OCI-LY7 (cell line): ENCODE measurements around the gene MFSD6. TPM values are rescaled to one million over a fixed set of nuclear protein-coding genes. Genes with fewer than 3 reads are reported as not detected.

Experiments used
- BruUV-seq: library from RNA; stranded (reverse); fragments of 400-500 nt; replicated peaks from 2 replicates; lab custom pipeline; 2021; lab: Mats Ljungman, UMichigan
- CTCF ChIA-PET: fragments of 300-600 bp; sonication (Branson Sonifier 250); formaldehyde crosslinking; loops from one replicate; lab custom pipeline; 2022; ENCODE audit warnings: antibody characterized with exemption; ENCODE audit not compliant: unreplicated experiment; lab: Charles Lee
- POLR2A ChIA-PET: fragments of 300-600 bp; sonication (Branson Sonifier 250); formaldehyde crosslinking; loops from one replicate; lab custom pipeline; 2022; ENCODE audit warnings: antibody characterized with exemption; lab: Charles Lee
- DNase-seq: peaks from one replicate; pipeline ENCODE4 v3.0.0-alpha.2; 2015; ENCODE audit warnings: low spot score
- H2AFZ ChIP-seq: fragments of 200-600 bp; sonication (generic), shearing (Covaris generic); 2 replicates; pipeline ENCODE4 v1.6.1; 2014; ENCODE audit warnings: mild to moderate bottlenecking, antibody characterized with exemption, low read length, moderate library complexity
- H3K27ac ChIP-seq: fragments of 200-600 bp; sonication (generic); 2 replicates; pipeline ENCODE4 v1.5.1; 2014; ENCODE audit warnings: mixed run types, low read depth, mild to moderate bottlenecking, moderate library complexity, low read length, inconsistent platforms; ENCODE audit not compliant: poor library complexity, severe bottlenecking
- H3K36me3 ChIP-seq: fragments of 200-600 bp; sonication (generic); 2 replicates; pipeline ENCODE4 v1.6.1; 2014; ENCODE audit warnings: mild to moderate bottlenecking, antibody characterized with exemption, low read length, moderate library complexity, mixed read lengths; ENCODE audit not compliant: insufficient read depth
- H3K4me1 ChIP-seq: fragments of 200-600 bp; sonication (generic); 2 replicates; pipeline ENCODE4 v1.5.1; 2014; ENCODE audit warnings: mild to moderate bottlenecking, low read length; ENCODE audit not compliant: insufficient read depth, poor library complexity, severe bottlenecking
- H3K4me2 ChIP-seq: fragments of 200-600 bp; sonication (generic); 2 replicates; pipeline ENCODE4 v1.6.1; 2014; ENCODE audit warnings: mild to moderate bottlenecking, low read length
- H3K4me3 ChIP-seq: fragments of 200-600 bp; sonication (generic); 2 replicates; pipeline ENCODE4 v1.5.1; 2014; ENCODE audit warnings: mild to moderate bottlenecking, low read depth, low read length; ENCODE audit not compliant: poor library complexity, severe bottlenecking
- H3K79me2 ChIP-seq: fragments of 200-600 bp; sonication (generic); 2 replicates; pipeline ENCODE4 v1.6.1; 2016; ENCODE audit warnings: low read depth, mild to moderate bottlenecking, low read length, moderate library complexity, mixed read lengths; ENCODE audit not compliant: insufficient read depth
- H3K9me2 ChIP-seq: fragments of 200-600 bp; sonication (generic); 2 replicates; pipeline ENCODE4 v1.6.1; 2016; ENCODE audit warnings: mild to moderate bottlenecking, low read length, mixed read lengths; ENCODE audit not compliant: insufficient read depth
- H3K9me3 ChIP-seq: fragments of 200-600 bp; sonication (generic); 2 replicates; pipeline ENCODE4 v1.6.1; 2014; ENCODE audit warnings: mild to moderate bottlenecking, mixed run types, low read length, mixed read lengths
- H4K20me1 ChIP-seq: fragments of 200-600 bp; sonication (generic); 2 replicates; pipeline ENCODE4 v1.6.1; 2014; ENCODE audit warnings: mild to moderate bottlenecking, antibody characterized with exemption, low read length, moderate library complexity, mixed read lengths; ENCODE audit not compliant: insufficient read depth
- EZH2phosphoT487 ChIP-seq: fragments of 200-600 bp; sonication (generic); IDR thresholded peaks from 2 replicates; pipeline ENCODE4 v1.6.1; 2018; ENCODE audit warnings: low read depth, borderline replicate concordance, mild to moderate bottlenecking, mixed run types, antibody characterized with exemption, low read length, moderate library complexity, mixed read lengths
- intact Hi-C: fragments of 100-400 bp; cut with micrococcal nuclease; formaldehyde crosslinking; loops from one replicate; pipeline ENCODE4 v1.10.0; 2022; ENCODE audit not compliant: unreplicated experiment
- total RNA-seq, 2 experiments: library from RNA; depleted of rRNA in 1 of 2; stranded (reverse); fragments of >200 nt in 1 of 2; shearing (Covaris generic) in 1 of 2; gene quantifications; 2 replicates each; pipeline ENCODE4 v1.2.3, GENCODE V29; 2014 to 2022
- TF ChIP-seq, protein P1 (sequence below): fragments of 200-600 bp; sonication (generic); conservative IDR thresholded peaks from 2 replicates; pipeline ENCODE4 v1.5.1; 2014; ENCODE audit warnings: mild to moderate bottlenecking, antibody characterized with exemption, low read length, moderate library complexity, mixed read lengths

Gene MFSD6
- total RNA-seq, 2 experiments from 2014 or later, result 8.3 to 19.5 TPM

DNA sequence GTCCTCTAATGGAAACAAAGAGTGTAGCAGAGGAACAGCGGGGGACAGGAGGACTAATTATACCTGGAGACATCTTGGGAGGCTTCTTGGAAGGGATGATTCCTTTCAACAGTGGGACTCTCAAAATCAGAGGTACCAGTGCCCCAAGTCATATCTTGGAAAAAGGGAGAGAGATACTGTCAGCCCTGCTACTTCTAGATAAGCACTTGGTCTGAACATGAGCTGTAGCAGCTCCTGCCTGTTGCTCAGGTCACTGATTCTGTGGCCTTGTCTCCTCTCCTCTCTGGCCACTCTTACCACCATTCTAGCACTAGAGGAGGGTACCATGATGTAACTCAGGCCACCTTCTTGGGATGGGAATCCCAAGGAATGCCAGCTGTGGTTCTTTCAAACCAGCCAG, 54.5 kb downstream of the MFSD6 start:
- Histone ChIP-seq H3K4me3 (no peak overlapping the region), H3K27ac (no peak overlapping the region), H3K4me2 (no peak overlapping the region), H3K4me1 (peaks cover 39% of the 10 kb centered on the region), H3K79me2 (0 out of 2 replicates have a peak, but pooled peaks cover 8% of the 10 kb centered on the region), H3K36me3 (no peaks in the 10 kb centered on the region), H4K20me1 (no peaks in the 10 kb centered on the region), H3K9me3 (no peaks in the 10 kb centered on the region), H2AFZ (no peak overlapping the region), H3K9me2 (no peaks in the 10 kb centered on the region)
- POLR2A ChIA-PET, result interaction anchor here (1.8 kb wide), 1 partner anchor 71 kb away, joined by 4 read pairs; the partner anchor contains the start of gene NEMP2
- BruUV-seq, result no TSS peak
- intact Hi-C loops, result no loop called here
- no peak for DNase-seq
- CTCF ChIA-PET, result no interaction called here
- no peak for TF ChIP-seq EZH2phosphoT487
- TF ChIP-seq, protein P1, sequence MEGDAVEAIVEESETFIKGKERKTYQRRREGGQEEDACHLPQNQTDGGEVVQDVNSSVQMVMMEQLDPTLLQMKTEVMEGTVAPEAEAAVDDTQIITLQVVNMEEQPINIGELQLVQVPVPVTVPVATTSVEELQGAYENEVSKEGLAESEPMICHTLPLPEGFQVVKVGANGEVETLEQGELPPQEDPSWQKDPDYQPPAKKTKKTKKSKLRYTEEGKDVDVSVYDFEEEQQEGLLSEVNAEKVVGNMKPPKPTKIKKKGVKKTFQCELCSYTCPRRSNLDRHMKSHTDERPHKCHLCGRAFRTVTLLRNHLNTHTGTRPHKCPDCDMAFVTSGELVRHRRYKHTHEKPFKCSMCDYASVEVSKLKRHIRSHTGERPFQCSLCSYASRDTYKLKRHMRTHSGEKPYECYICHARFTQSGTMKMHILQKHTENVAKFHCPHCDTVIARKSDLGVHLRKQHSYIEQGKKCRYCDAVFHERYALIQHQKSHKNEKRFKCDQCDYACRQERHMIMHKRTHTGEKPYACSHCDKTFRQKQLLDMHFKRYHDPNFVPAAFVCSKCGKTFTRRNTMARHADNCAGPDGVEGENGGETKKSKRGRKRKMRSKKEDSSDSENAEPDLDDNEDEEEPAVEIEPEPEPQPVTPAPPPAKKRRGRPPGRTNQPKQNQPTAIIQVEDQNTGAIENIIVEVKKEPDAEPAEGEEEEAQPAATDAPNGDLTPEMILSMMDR, result no peak

DNA sequence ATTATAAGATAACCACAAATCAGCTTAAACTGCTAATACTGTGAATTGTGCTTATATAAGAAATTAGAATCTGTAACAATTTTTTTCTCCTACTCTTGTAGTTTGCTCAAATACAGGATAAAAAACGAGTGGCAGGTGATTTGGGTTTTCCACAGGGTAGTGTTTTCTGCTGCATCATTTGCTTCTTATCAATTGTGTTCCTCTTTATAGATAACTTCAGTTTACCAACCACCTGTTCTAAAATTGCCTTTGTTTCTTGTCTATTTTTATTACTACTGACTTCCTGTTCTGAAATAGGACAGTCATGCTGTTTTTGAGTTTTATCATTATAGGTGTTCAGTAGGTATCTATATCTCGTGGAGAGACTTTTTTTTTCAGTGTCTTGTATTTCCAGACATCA, 56.9 kb downstream of the MFSD6 start:
- Histone ChIP-seq H3K4me3 (peak overlapping the region; percentile 27), H3K36me3 (peaks cover 2% of the 10 kb centered on the region), H3K9me2 (no peaks in the 10 kb centered on the region), H3K4me2 (peak overlapping the region; percentile 72), H3K79me2 (peaks cover 12% of the 10 kb centered on the region; the same call in 1 of the 2 replicates), H3K27ac (peak overlapping the region; percentile 55), H2AFZ (0 out of 2 replicates have a peak overlapping the region, but pooled peaks have one; percentile 5), H3K9me3 (no peaks in the 10 kb centered on the region), H4K20me1 (no peaks in the 10 kb centered on the region), H3K4me1 (peaks cover 63% of the 10 kb centered on the region)
- intact Hi-C loops, result loop anchor here (5.0 kb wide), 1 partner anchor 67 kb away; the partner anchor contains the start of gene NEMP2
- BruUV-seq, result no TSS peak
- ChIA-PET POLR2A (interaction anchor here (0.7 kb wide), 1 partner anchor 196 kb away, joined by 3 read pairs; no protein-coding TSS in a partner anchor), CTCF (no interaction called here)
- TF ChIP-seq, protein P1, result no peak
- no peak for TF ChIP-seq EZH2phosphoT487
- DNase-seq, result peak; percentile 22

- Histone ChIP-seq H3K4me1 (peaks cover 68% of the 10 kb centered on the region), H3K9me2 (no peaks in the 10 kb centered on the region), H3K27ac (peak overlapping the region; percentile 65), H3K9me3 (no peaks in the 10 kb centered on the region), H3K79me2 (peaks cover 12% of the 10 kb centered on the region; the same call in 1 of the 2 replicates), H4K20me1 (no peaks in the 10 kb centered on the region), H3K4me3 (no peak overlapping the region), H3K36me3 (peaks cover 10% of the 10 kb centered on the region), H3K4me2 (peak overlapping the region; percentile 65), H2AFZ (no peak overlapping the region)
- no TSS peak for BruUV-seq
- CTCF ChIA-PET, result no interaction called here
- DNase-seq, result no peak
- POLR2A ChIA-PET, result interaction anchor here (0.6 to 2.1 kb wide), 5 partner anchors 7 to 57 kb away, joined by 3 to 5 read pairs (median 4); no protein-coding TSS in a partner anchor
- intact Hi-C loops, result loop anchor here (5.0 kb wide), 1 partner anchor 65 kb away; the partner anchor contains the start of gene NEMP2
- TF ChIP-seq, protein P1, result no peak
- no peak for TF ChIP-seq EZH2phosphoT487
Measured at GRCh38 chr2:190466819-190467446, 58.8 kb downstream of the MFSD6 start.
